GM18951 (cell line): ENCODE measurements around the gene RNASEH1.

Experiments used
- POLR2A ChIP-seq: IDR thresholded peaks from 4 replicates; pipeline ENCODE4 v1.6.1; 2011; ENCODE audit warnings: mild to moderate bottlenecking; ENCODE audit not compliant: insufficient read length, insufficient read depth; ENCODE audit errors: extremely low read depth
- in situ Hi-C: fragments of 300-500 bp; cut with MboI; formaldehyde crosslinking; loops from one replicate; pipeline ENCODE4 v1.12.0; 2022; ENCODE audit warnings: low sequenced_read_pairs, mixed read lengths, inconsistent platforms; ENCODE audit not compliant: unreplicated experiment

The RNASEH1 gene

GRCh38 chr2:3553946-3554345 is 4.2 kb downstream of the RNASEH1 start:
- TF ChIP-seq POLR2A, result no peak
- in situ Hi-C loops, result no loop called here

- no peak for TF ChIP-seq POLR2A
- in situ Hi-C loops, result no loop called here
Observed at GRCh38 chr2:3547915-3548314, 10.2 kb downstream of the RNASEH1 start.

GRCh38 chr2:3545788-3546478 is 12.2 kb downstream of the RNASEH1 start:
- in situ Hi-C loops, result no loop called here
- TF ChIP-seq POLR2A, result no peak

GRCh38 chr2:3543023-3543683 is 15.0 kb downstream of the RNASEH1 start:
- TF ChIP-seq POLR2A, result no peak
- in situ Hi-C loops, result no loop called here

- in situ Hi-C loops, result no loop called here
- no peak for TF ChIP-seq POLR2A
Observed at GRCh38 chr2:3542107-3542506, 16.0 kb downstream of the RNASEH1 start.

GRCh38 chr2:3539836-3540235 is 18.3 kb downstream of the RNASEH1 start:
- TF ChIP-seq POLR2A, result no peak
- in situ Hi-C loops, result no loop called here

- in situ Hi-C loops, result no loop called here
- TF ChIP-seq POLR2A, result no peak
Observed at GRCh38 chr2:3536682-3537632, 21.2 kb downstream of the RNASEH1 start.

GRCh38 chr2:3535794-3536681 is 22.1 kb downstream of the RNASEH1 start:
- no peak for TF ChIP-seq POLR2A
- in situ Hi-C loops, result no loop called here

- in situ Hi-C loops, result no loop called here
- TF ChIP-seq POLR2A, result no peak
Observed at GRCh38 chr2:3535467-3535793, 22.7 kb downstream of the RNASEH1 start.

GRCh38 chr2:3534251-3534814 is 23.8 kb downstream of the RNASEH1 start:
- TF ChIP-seq POLR2A, result no peak
- in situ Hi-C loops, result no loop called here

GRCh38 chr2:3533836-3534235 is 24.3 kb downstream of the RNASEH1 start:
- TF ChIP-seq POLR2A, result no peak
- in situ Hi-C loops, result no loop called here

GRCh38 chr2:3532941-3533340 is 25.2 kb downstream of the RNASEH1 start:
- in situ Hi-C loops, result no loop called here
- TF ChIP-seq POLR2A, result no peak

- TF ChIP-seq POLR2A, result no peak
- in situ Hi-C loops, result no loop called here
Observed at GRCh38 chr2:3529316-3530025, 28.7 kb downstream of the RNASEH1 start.
